ENCODE results near the gene TRPV6.

Gene TRPV6

GRCh38 chr7:142870566-142871259 is 14.8 kb downstream of the TRPV6 start:
- H3K14ac ChIP-seq (ENCODE audit: low read length in 2 of 2), result no peak overlapping the region
- no peak overlapping the region for H4K8ac ChIP-seq (ENCODE audit: low read length)
- H3K9me3 ChIP-seq (ENCODE audit: control insufficient read depth, low read length), result no peaks in the 10 kb centered on the region
- H2BK120ac ChIP-seq (ENCODE audit: low read depth, low read length), result no peak overlapping the region
- H4K91ac ChIP-seq (ENCODE audit: low read length), result no peak overlapping the region
- DNase-seq, result no peak
- H3K79me1 ChIP-seq (replicated peaks; ENCODE audit: low read length, poor library complexity, severe bottlenecking), result no peaks in the 10 kb centered on the region
- WGBS, result 86% methylated on average over 12 of the region's 14 CpGs
- H3K23ac ChIP-seq (ENCODE audit: low read length in 2 of 2), result no peak overlapping the region
- no peak overlapping the region for H2AFZ ChIP-seq (ENCODE audit: low read depth, low read length)
- H3K4me3 ChIP-seq (ENCODE audit: insufficient read depth in 1 of 2, low read depth in 1 of 2, low read length in 2 of 2), result no peak overlapping the region
- no peaks in the 10 kb centered on the region for H3K36me3 ChIP-seq (ENCODE audit: control insufficient read depth in 1 of 2, insufficient read depth in 2 of 2, low read depth in 1 of 2, low read length in 2 of 2)
- H3K18ac ChIP-seq (ENCODE audit: low read depth in 1 of 2, low read length in 2 of 2), result no peak overlapping the region
- no peak overlapping the region for H2BK12ac ChIP-seq (ENCODE audit: low read length in 2 of 2)
- no peak overlapping the region for H2AK5ac ChIP-seq (ENCODE audit: low read length, severe bottlenecking)
- H3K9ac ChIP-seq (ENCODE audit: low read length), result no peak overlapping the region
- no peak overlapping the region for H3K4me2 ChIP-seq (ENCODE audit: low read length, poor library complexity, severe bottlenecking)
- H3K4ac ChIP-seq (ENCODE audit: low read depth in 1 of 2, low read length in 2 of 2), result no peak overlapping the region
- H3K27ac ChIP-seq (ENCODE audit: low read length, poor library complexity, severe bottlenecking), result no peak overlapping the region
- H3K27me3 ChIP-seq (ENCODE audit: control insufficient read depth in 1 of 2, insufficient read depth in 1 of 2, low read length in 2 of 2), result peaks cover 0 to 4% of the 10 kb centered on the region in 2 experiments
- H2BK5ac ChIP-seq (ENCODE audit: low read depth, low read length, poor library complexity, severe bottlenecking), result no peak overlapping the region
- peaks cover 2% of the 10 kb centered on the region for H3K4me1 ChIP-seq (ENCODE audit: control insufficient read depth, insufficient read depth, low read depth, low read length)
- H2BK15ac ChIP-seq (ENCODE audit: low read depth, poor library complexity, severe bottlenecking), result no peak overlapping the region

GRCh38 chr7:142870147-142870559 is 15.4 kb downstream of the TRPV6 start:
- H3K4ac ChIP-seq (ENCODE audit: low read depth in 1 of 2, low read length in 2 of 2), result no peak overlapping the region
- no peak overlapping the region for H3K27ac ChIP-seq (ENCODE audit: low read length, poor library complexity, severe bottlenecking)
- no peaks in the 10 kb centered on the region for H3K9me3 ChIP-seq (ENCODE audit: control insufficient read depth, low read length)
- H2BK12ac ChIP-seq (ENCODE audit: low read length in 2 of 2), result no peak overlapping the region
- H4K91ac ChIP-seq (ENCODE audit: low read length), result no peak overlapping the region
- no peak for DNase-seq
- H2BK5ac ChIP-seq (ENCODE audit: low read depth, low read length, poor library complexity, severe bottlenecking), result no peak overlapping the region
- no peaks in the 10 kb centered on the region for H3K79me1 ChIP-seq (replicated peaks; ENCODE audit: low read length, poor library complexity, severe bottlenecking)
- H4K8ac ChIP-seq (ENCODE audit: low read length), result no peak overlapping the region
- H2AK5ac ChIP-seq (ENCODE audit: low read length, severe bottlenecking), result no peak overlapping the region
- H3K36me3 ChIP-seq (ENCODE audit: control insufficient read depth in 1 of 2, insufficient read depth in 2 of 2, low read depth in 1 of 2, low read length in 2 of 2), result no peaks in the 10 kb centered on the region
- H3K9ac ChIP-seq (ENCODE audit: low read length), result no peak overlapping the region
- no peak overlapping the region for H2BK120ac ChIP-seq (ENCODE audit: low read depth, low read length)
- H2AFZ ChIP-seq (ENCODE audit: low read depth, low read length), result no peak overlapping the region
- H3K27me3 ChIP-seq (ENCODE audit: control insufficient read depth in 1 of 2, insufficient read depth in 1 of 2, low read length in 2 of 2), result no peaks in the 10 kb centered on the region
- no peak overlapping the region for H3K23ac ChIP-seq (ENCODE audit: low read length in 2 of 2)
- no peak overlapping the region for H2BK15ac ChIP-seq (ENCODE audit: low read depth, poor library complexity, severe bottlenecking)
- peaks cover 2% of the 10 kb centered on the region for H3K4me1 ChIP-seq (ENCODE audit: control insufficient read depth, insufficient read depth, low read depth, low read length)
- H3K4me3 ChIP-seq (ENCODE audit: insufficient read depth in 1 of 2, low read depth in 1 of 2, low read length in 2 of 2), result no peak overlapping the region
- WGBS, result 84% methylated on average over 8 of the region's 8 CpGs
- no peak overlapping the region for H3K18ac ChIP-seq (ENCODE audit: low read depth in 1 of 2, low read length in 2 of 2)
- no peak overlapping the region for H3K14ac ChIP-seq (ENCODE audit: low read length in 2 of 2)
- no peak overlapping the region for H3K4me2 ChIP-seq (ENCODE audit: low read length, poor library complexity, severe bottlenecking)

- no peak overlapping the region for H2AFZ ChIP-seq (ENCODE audit: low read depth, low read length)
- H3K27me3 ChIP-seq (ENCODE audit: control insufficient read depth in 1 of 2, insufficient read depth in 1 of 2, low read length in 2 of 2), result no peaks in the 10 kb centered on the region
- no peak for DNase-seq
- H3K23ac ChIP-seq (ENCODE audit: low read length in 2 of 2), result no peak overlapping the region
- no peak overlapping the region for H2AK5ac ChIP-seq (ENCODE audit: low read length, severe bottlenecking)
- H3K14ac ChIP-seq (ENCODE audit: low read length in 2 of 2), result no peak overlapping the region
- H4K91ac ChIP-seq (ENCODE audit: low read length), result no peak overlapping the region
- no peak overlapping the region for H3K18ac ChIP-seq (ENCODE audit: low read depth in 1 of 2, low read length in 2 of 2)
- H3K36me3 ChIP-seq (ENCODE audit: control insufficient read depth in 1 of 2, insufficient read depth in 2 of 2, low read depth in 1 of 2, low read length in 2 of 2), result no peaks in the 10 kb centered on the region
- H3K79me1 ChIP-seq (replicated peaks; ENCODE audit: low read length, poor library complexity, severe bottlenecking), result no peaks in the 10 kb centered on the region
- H4K8ac ChIP-seq (ENCODE audit: low read length), result no peak overlapping the region
- WGBS, result 100% methylated on average over 2 of the region's 2 CpGs
- H3K4ac ChIP-seq (ENCODE audit: low read depth in 1 of 2, low read length in 2 of 2), result no peak overlapping the region
- H3K4me1 ChIP-seq (ENCODE audit: control insufficient read depth, insufficient read depth, low read depth, low read length), result peaks cover 2% of the 10 kb centered on the region
- no peak overlapping the region for H2BK120ac ChIP-seq (ENCODE audit: low read depth, low read length)
- no peak overlapping the region for H2BK12ac ChIP-seq (ENCODE audit: low read length in 2 of 2)
- no peak overlapping the region for H3K4me3 ChIP-seq (ENCODE audit: insufficient read depth in 1 of 2, low read depth in 1 of 2, low read length in 2 of 2)
- H3K4me2 ChIP-seq (ENCODE audit: low read length, poor library complexity, severe bottlenecking), result no peak overlapping the region
- H3K9me3 ChIP-seq (ENCODE audit: control insufficient read depth, low read length), result no peaks in the 10 kb centered on the region
- no peak overlapping the region for H3K9ac ChIP-seq (ENCODE audit: low read length)
- no peak overlapping the region for H2BK5ac ChIP-seq (ENCODE audit: low read depth, low read length, poor library complexity, severe bottlenecking)
- no peak overlapping the region for H3K27ac ChIP-seq (ENCODE audit: low read length, poor library complexity, severe bottlenecking)
- no peak overlapping the region for H2BK15ac ChIP-seq (ENCODE audit: low read depth, poor library complexity, severe bottlenecking)
These were observed 16.1 kb downstream of the TRPV6 start for GRCh38 chr7:142869434-142869833.

- Histone ChIP-seq H2AK5ac (ENCODE audit: low read length, severe bottlenecking) (no peak overlapping the region), H3K4me3 (ENCODE audit: insufficient read depth in 1 of 2, low read depth in 1 of 2, low read length in 2 of 2) (no peak overlapping the region), H3K27me3 (ENCODE audit: control insufficient read depth in 1 of 2, insufficient read depth in 1 of 2, low read length in 2 of 2) (no peaks in the 10 kb centered on the region), H3K4me2 (ENCODE audit: low read length, poor library complexity, severe bottlenecking) (no peak overlapping the region), H3K36me3 (ENCODE audit: control insufficient read depth in 1 of 2, insufficient read depth in 2 of 2, low read depth in 1 of 2, low read length in 2 of 2) (no peaks in the 10 kb centered on the region), H4K91ac (ENCODE audit: low read length) (no peak overlapping the region), H2BK5ac (ENCODE audit: low read depth, low read length, poor library complexity, severe bottlenecking) (no peak overlapping the region), H3K4ac (ENCODE audit: low read depth in 1 of 2, low read length in 2 of 2) (no peak overlapping the region), H3K18ac (ENCODE audit: low read depth in 1 of 2, low read length in 2 of 2) (no peak overlapping the region), H4K8ac (ENCODE audit: low read length) (no peak overlapping the region), H3K9ac (ENCODE audit: low read length) (no peak overlapping the region), H2BK120ac (ENCODE audit: low read depth, low read length) (no peak overlapping the region), H3K4me1 (ENCODE audit: control insufficient read depth, insufficient read depth, low read depth, low read length) (peaks cover 2% of the 10 kb centered on the region), H2BK12ac (ENCODE audit: low read length in 2 of 2) (no peak overlapping the region), H3K14ac (ENCODE audit: low read length in 2 of 2) (no peak overlapping the region), H3K79me1 (replicated peaks; ENCODE audit: low read length, poor library complexity, severe bottlenecking) (no peaks in the 10 kb centered on the region), H3K27ac (ENCODE audit: low read length, poor library complexity, severe bottlenecking) (no peak overlapping the region), H3K9me3 (ENCODE audit: control insufficient read depth, low read length) (no peaks in the 10 kb centered on the region), H3K23ac (ENCODE audit: low read length in 2 of 2) (no peak overlapping the region), H2BK15ac (ENCODE audit: low read depth, poor library complexity, severe bottlenecking) (no peak overlapping the region), H2AFZ (ENCODE audit: low read depth, low read length) (no peak overlapping the region)
- no peak for DNase-seq
- 89% methylated on average over 7 of the region's 11 CpGs for WGBS
These were observed 16.5 kb downstream of the TRPV6 start for GRCh38 chr7:142868986-142869415.
